ENCODE results near the gene KIAA0513.

Gene KIAA0513

DNA sequence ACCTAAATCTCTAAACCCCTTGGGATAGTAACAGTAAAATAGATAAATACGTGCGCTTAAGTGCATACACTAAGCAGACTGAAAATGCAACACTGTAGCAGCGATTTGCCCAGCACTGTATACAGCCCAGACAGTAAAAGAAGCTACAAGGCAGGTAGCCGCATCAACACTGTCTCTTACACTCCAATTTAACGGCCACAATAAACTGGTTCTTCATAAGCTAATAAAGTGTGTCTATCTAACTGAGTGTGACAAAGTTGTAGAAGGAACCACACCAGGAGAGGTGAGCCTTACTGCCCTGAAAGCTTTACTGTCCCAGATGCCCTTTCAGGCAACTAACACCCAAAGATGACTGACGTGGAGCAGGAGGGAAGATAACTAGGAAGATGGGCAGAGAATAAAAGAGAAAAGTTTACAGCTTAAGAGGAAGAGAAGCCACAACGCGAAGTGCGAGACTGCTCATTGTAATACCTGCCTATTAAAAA lies 17.1 kb upstream of the KIAA0513 start:
- in situ Hi-C loops (cut with MboI; ENCODE audit: low pct_unique_long_range_greater_than_20kb, low sequenced_read_pairs, unreplicated experiment): no loop called here
- TF ChIP-seq, protein P1, sequence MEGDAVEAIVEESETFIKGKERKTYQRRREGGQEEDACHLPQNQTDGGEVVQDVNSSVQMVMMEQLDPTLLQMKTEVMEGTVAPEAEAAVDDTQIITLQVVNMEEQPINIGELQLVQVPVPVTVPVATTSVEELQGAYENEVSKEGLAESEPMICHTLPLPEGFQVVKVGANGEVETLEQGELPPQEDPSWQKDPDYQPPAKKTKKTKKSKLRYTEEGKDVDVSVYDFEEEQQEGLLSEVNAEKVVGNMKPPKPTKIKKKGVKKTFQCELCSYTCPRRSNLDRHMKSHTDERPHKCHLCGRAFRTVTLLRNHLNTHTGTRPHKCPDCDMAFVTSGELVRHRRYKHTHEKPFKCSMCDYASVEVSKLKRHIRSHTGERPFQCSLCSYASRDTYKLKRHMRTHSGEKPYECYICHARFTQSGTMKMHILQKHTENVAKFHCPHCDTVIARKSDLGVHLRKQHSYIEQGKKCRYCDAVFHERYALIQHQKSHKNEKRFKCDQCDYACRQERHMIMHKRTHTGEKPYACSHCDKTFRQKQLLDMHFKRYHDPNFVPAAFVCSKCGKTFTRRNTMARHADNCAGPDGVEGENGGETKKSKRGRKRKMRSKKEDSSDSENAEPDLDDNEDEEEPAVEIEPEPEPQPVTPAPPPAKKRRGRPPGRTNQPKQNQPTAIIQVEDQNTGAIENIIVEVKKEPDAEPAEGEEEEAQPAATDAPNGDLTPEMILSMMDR (IDR thresholded peaks at IDR 0.05; ENCODE audit: extremely low read depth, insufficient read depth, missing control alignments): no peak

DNA sequence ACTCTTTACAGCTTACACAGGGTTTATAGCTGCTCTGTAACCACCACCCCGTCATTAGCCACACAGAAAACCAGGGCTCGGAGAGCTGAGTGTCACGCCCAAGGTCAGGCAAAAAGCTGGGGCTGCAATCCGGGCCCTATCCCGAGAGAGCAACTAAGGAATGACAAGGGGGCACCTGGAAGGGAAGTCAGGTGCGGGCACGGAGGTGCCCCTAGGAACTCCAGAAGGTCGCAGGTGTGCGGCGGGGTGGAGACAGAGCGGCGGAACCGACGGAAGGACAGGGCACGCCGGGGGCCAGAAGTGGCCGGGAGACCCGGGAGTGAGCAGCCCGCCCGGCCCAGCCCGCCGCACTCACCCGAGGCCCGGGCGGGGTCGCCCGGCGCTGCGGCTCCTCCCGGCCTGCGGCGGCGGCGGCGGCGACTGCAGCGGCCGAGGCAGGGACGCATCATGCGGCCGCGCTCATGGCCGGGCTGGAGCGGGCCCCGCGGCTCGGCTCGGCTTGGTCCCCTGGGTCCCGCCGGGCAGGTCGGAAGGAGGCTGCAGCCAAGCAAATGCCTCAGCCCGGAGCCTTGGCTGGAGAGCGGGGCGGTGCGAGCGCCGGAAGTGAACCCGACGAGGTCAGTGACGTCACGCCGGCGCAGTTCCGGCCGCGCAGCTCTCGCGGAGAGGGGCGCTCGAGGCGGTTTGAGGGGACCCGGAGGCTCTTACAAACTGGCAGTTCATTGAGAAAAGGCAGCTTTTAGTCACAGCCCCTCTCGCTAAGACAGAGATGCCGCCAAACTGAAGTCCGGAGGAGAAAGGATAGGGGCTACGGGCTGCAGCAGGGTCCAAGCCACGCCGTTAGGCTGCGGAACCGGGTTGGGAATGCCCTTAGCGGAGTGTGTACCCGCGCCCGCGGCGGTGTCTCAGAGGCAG lies 16.4 kb upstream of the KIAA0513 start, which contains the start of gene ZDHHC7:
TSS of gene ZDHHC7 (minus strand) at position 605 of the 915 bp plus-strand sequence. CDS start 20,917 bp downstream, outside the sequence.
- peak; percentile 96 for DNase-seq (ENCODE audit: low spot score)
- TF ChIP-seq, protein P1 (IDR thresholded peaks at IDR 0.05; ENCODE audit: extremely low read depth, insufficient read depth, missing control alignments): no peak
- in situ Hi-C loops (cut with MboI; ENCODE audit: low pct_unique_long_range_greater_than_20kb, low sequenced_read_pairs, unreplicated experiment): no loop called here

More for the DNA sequence above, 17.1 kb upstream of the KIAA0513 start:
- DNase-seq (ENCODE audit: low spot score): no peak

DNA sequence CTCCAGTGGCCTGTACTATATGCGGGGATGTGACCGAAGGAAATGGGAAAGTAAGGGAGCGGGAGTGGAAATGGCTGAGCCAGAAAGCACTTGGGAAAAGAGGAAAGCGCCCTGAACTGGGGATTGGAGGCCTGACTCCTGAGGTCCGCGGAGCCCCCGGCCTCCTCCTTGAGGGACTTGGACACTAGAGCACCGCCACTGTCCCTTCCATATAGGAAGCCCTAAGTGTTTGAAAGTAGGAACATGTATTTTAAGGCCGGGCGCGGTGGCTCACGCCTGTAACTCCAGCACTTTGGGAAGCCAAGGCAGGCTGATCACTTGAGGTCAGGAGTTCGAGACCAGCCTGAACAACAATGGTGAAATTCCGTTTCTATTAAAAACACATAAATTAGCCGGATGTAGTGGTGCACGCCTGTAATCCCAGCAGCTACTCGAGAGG lies 15.7 kb upstream of the KIAA0513 start:
- no peak for DNase-seq (ENCODE audit: low spot score)
- in situ Hi-C loops (cut with MboI; ENCODE audit: low pct_unique_long_range_greater_than_20kb, low sequenced_read_pairs, unreplicated experiment): no loop called here
- TF ChIP-seq, protein P1 (IDR thresholded peaks at IDR 0.05; ENCODE audit: extremely low read depth, insufficient read depth, missing control alignments): no peak

DNA sequence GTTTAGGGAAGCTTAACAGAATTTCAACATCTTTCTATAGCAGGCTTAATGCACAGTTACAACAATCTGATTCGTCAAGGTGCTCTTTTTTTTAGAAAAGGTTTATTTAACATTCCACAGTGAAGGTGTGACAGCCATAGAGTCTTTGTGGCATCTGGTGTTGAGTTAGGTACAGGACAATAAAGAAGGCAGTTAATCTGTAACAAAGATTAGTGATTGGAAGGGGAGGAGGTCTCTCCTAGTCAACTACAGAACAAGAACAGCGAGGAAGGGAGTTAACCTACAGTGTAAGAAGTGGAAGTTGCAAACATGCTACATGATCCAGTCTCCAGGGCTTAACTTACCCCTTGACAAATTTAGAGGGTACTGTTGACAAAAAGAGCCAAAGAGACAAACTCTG lies 13.3 kb upstream of the KIAA0513 start:
- DNase-seq (ENCODE audit: low spot score): no peak
- TF ChIP-seq, protein P1 (IDR thresholded peaks at IDR 0.05; ENCODE audit: extremely low read depth, insufficient read depth, missing control alignments): no peak
- in situ Hi-C loops (cut with MboI; ENCODE audit: low pct_unique_long_range_greater_than_20kb, low sequenced_read_pairs, unreplicated experiment): no loop called here

DNA sequence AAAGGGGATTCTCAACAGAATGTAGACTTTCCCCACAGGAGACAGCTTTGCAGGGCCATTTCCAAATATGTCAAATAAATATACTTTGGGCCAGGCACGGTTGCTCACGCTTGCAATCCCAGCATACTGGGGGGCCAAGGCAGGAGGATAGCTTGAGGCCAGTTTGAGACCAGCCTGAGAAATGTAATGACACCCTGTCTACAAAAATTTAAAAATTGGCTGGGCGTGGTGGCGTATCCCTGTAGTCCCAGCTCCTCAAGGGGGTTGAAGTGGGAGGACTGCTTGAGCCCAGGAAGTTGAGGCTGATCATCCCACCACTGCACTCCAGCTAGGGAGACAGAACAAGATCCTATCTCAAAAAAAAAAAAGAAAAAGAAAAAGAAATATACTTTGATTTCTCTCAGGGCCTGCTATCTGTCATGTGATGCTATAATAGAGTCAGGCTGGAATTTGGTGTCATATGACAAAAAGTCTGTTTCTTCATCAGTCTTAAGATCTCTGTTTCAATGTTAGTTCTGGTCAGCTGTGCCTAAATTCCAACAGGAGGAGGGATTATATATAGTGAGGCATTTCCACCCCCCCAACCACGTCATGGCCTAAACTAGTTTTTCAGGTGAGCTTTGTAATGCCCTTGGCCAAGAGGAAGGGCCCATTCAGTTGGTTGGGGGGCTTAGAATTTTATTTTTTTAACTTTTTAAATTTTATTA lies 12.0 kb upstream of the KIAA0513 start:
- DNase-seq (ENCODE audit: low spot score): no peak
- TF ChIP-seq, protein P1 (IDR thresholded peaks at IDR 0.05; ENCODE audit: extremely low read depth, insufficient read depth, missing control alignments): no peak
- in situ Hi-C loops (cut with MboI; ENCODE audit: low pct_unique_long_range_greater_than_20kb, low sequenced_read_pairs, unreplicated experiment): no loop called here

DNA sequence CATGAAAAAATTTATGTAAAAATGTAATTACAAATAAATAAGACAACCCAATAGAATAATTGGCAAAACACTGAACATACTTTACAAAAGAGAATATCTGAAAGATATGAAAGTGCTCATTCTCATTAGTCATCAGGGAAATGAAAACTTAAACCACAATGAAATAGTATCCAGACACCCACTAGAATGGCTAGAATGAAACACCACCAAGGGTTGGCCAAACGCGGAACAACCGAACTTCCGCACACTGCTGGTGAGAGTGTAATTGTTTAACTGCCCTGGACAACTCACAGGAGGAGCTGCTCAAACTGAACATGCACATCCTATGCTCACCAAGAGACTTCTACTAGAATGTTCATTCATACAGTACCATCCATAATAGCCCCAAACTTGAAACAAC lies 10.4 kb upstream of the KIAA0513 start:
- peak; percentile 37 for DNase-seq (ENCODE audit: low spot score)
- TF ChIP-seq, protein P1 (IDR thresholded peaks at IDR 0.05; ENCODE audit: extremely low read depth, insufficient read depth, missing control alignments): no peak

More for the DNA sequence above, 10.4 kb upstream of the KIAA0513 start:
- in situ Hi-C loops (cut with MboI; ENCODE audit: low pct_unique_long_range_greater_than_20kb, low sequenced_read_pairs, unreplicated experiment): no loop called here
